HEK293 (cell line): ENCODE measurements around the gene ECD.
A peak's percentile ranks its signal among the peaks of the same experiment; 100 is the strongest.

Experiments
- GLI4 ChIP-seq: fragments of 450-650 bp; formaldehyde crosslinking; IDR thresholded peaks from 2 replicates; pipeline ENCODE4 v1.5.1; 2016; ENCODE audit warnings: missing biosample characterization, missing genetic modification characterization
- KLF10 ChIP-seq: fragments of 450-650 bp; IDR thresholded peaks from 2 replicates; pipeline ENCODE4 v1.5.1; 2018; ENCODE audit warnings: missing biosample characterization, mild to moderate bottlenecking, missing genetic modification characterization
- OVOL3 ChIP-seq: fragments of 450-650 bp; formaldehyde crosslinking; IDR thresholded peaks from 2 replicates; pipeline ENCODE4 v1.5.1; 2016; ENCODE audit warnings: missing biosample characterization, missing genetic modification characterization
- SALL2 ChIP-seq: fragments of 450-650 bp; formaldehyde crosslinking; IDR thresholded peaks from 2 replicates; pipeline ENCODE4 v1.5.0; 2017; ENCODE audit warnings: missing biosample characterization, mild to moderate bottlenecking, missing genetic modification characterization, borderline replicate concordance
- SP2 ChIP-seq: fragments of 450-650 bp; formaldehyde crosslinking; IDR thresholded peaks from 2 replicates; pipeline ENCODE4 v1.5.1; 2016; ENCODE audit warnings: missing biosample characterization, missing genetic modification characterization
- SP3 ChIP-seq: fragments of 450-650 bp; formaldehyde crosslinking; IDR thresholded peaks from 2 replicates; pipeline ENCODE4 v1.5.1; 2016; ENCODE audit warnings: missing biosample characterization, missing genetic modification characterization
- ZBTB20 ChIP-seq: fragments of 450-650 bp; formaldehyde crosslinking; IDR thresholded peaks from 2 replicates; pipeline ENCODE4 v1.5.1; 2016; ENCODE audit warnings: missing biosample characterization, missing genetic modification characterization
- ZBTB7A ChIP-seq: fragments of 450-650 bp; formaldehyde crosslinking; IDR thresholded peaks from 2 replicates; pipeline ENCODE4 v1.5.1; 2016; ENCODE audit warnings: low read depth, missing biosample characterization, missing genetic modification characterization
- ZBTB8A ChIP-seq: fragments of 450-650 bp; formaldehyde crosslinking; IDR thresholded peaks from 2 replicates; pipeline ENCODE4 v1.5.1; 2016; ENCODE audit warnings: missing biosample characterization, missing genetic modification characterization
- ZNF155 ChIP-seq: fragments of 450-650 bp; formaldehyde crosslinking; IDR thresholded peaks from 2 replicates; pipeline ENCODE4 v1.5.1; 2016; ENCODE audit warnings: missing biosample characterization, missing genetic modification characterization
- ZNF19 ChIP-seq: fragments of 450-650 bp; formaldehyde crosslinking; IDR thresholded peaks from 2 replicates; pipeline ENCODE4; 2016; ENCODE audit warnings: missing biosample characterization, missing genetic modification characterization, low read depth
- ZNF23 ChIP-seq: fragments of 450-650 bp; formaldehyde crosslinking; IDR thresholded peaks from 2 replicates; pipeline ENCODE4 v1.5.1; 2016; ENCODE audit warnings: missing biosample characterization, missing genetic modification characterization, borderline replicate concordance
- ZNF302 ChIP-seq: fragments of 450-650 bp; formaldehyde crosslinking; IDR thresholded peaks from 2 replicates; pipeline ENCODE4 v1.5.1; 2016; ENCODE audit warnings: missing biosample characterization, missing genetic modification characterization, low read depth
- ZNF324 ChIP-seq: fragments of 450-650 bp; formaldehyde crosslinking; IDR thresholded peaks from 2 replicates; pipeline ENCODE4 v1.5.1; 2016; ENCODE audit warnings: missing biosample characterization, missing genetic modification characterization
- ZNF404 ChIP-seq: fragments of 450-650 bp; formaldehyde crosslinking; IDR thresholded peaks from 2 replicates; pipeline ENCODE4 v1.5.1; 2017; ENCODE audit warnings: missing biosample characterization, missing genetic modification characterization
- ZNF473 ChIP-seq: fragments of 450-650 bp; formaldehyde crosslinking; IDR thresholded peaks from 2 replicates; pipeline ENCODE4 v1.5.1; 2017; ENCODE audit warnings: missing biosample characterization, missing genetic modification characterization
- ZNF548 ChIP-seq: fragments of 450-650 bp; formaldehyde crosslinking; IDR thresholded peaks from 2 replicates; pipeline ENCODE4 v1.5.1; 2016; ENCODE audit warnings: missing biosample characterization, missing genetic modification characterization
- ZNF549 ChIP-seq: fragments of 450-650 bp; IDR thresholded peaks from 2 replicates; pipeline ENCODE4 v1.5.1; 2018; ENCODE audit warnings: missing biosample characterization, missing genetic modification characterization, mild to moderate bottlenecking, inconsistent platforms, moderate library complexity
- ZNF623 ChIP-seq: fragments of 450-650 bp; formaldehyde crosslinking; IDR thresholded peaks from 2 replicates; pipeline ENCODE4 v1.5.1; 2016; ENCODE audit warnings: missing biosample characterization, missing genetic modification characterization
- ZNF626 ChIP-seq: fragments of 450-650 bp; sonication (Bioruptor Pico); formaldehyde crosslinking; IDR thresholded peaks from 2 replicates; pipeline ENCODE4 v1.5.1; 2018; ENCODE audit warnings: missing biosample characterization, missing genetic modification characterization, inconsistent platforms
- ZNF658 ChIP-seq: fragments of 450-650 bp; formaldehyde crosslinking; IDR thresholded peaks from 2 replicates; pipeline ENCODE4; 2016; ENCODE audit warnings: missing biosample characterization, missing genetic modification characterization
- ZNF785 ChIP-seq: fragments of 450-650 bp; formaldehyde crosslinking; IDR thresholded peaks from 2 replicates; pipeline ENCODE4 v1.5.1; 2016; ENCODE audit warnings: missing biosample characterization, missing genetic modification characterization
- TF ChIP-seq, protein P1 (sequence below): fragments of 450-650 bp; formaldehyde crosslinking; IDR thresholded peaks from 2 replicates; pipeline ENCODE4 v1.5.1; 2016; ENCODE audit warnings: missing biosample characterization, missing genetic modification characterization, low read depth
- TF ChIP-seq, protein P2 (sequence below): fragments of 450-650 bp; formaldehyde crosslinking; IDR thresholded peaks from 2 replicates; pipeline ENCODE4 v1.5.1; 2017; ENCODE audit warnings: missing biosample characterization, missing genetic modification characterization
- TF ChIP-seq, protein P3 (sequence below): fragments of 450-650 bp; formaldehyde crosslinking; optimal IDR thresholded peaks from 2 replicates; pipeline ENCODE3; 2016; ENCODE audit warnings: missing biosample characterization, mild to moderate bottlenecking, missing genetic modification characterization
- TF ChIP-seq, protein P4 (sequence below): fragments of 450-650 bp; formaldehyde crosslinking; IDR thresholded peaks from 2 replicates; pipeline ENCODE4 v1.5.1; 2016; ENCODE audit warnings: missing biosample characterization, missing genetic modification characterization
- TF ChIP-seq, protein P5 (sequence below): fragments of 450-650 bp; formaldehyde crosslinking; conservative IDR thresholded peaks from 2 replicates; pipeline ENCODE4 v1.5.1; 2016; ENCODE audit warnings: low read depth, missing biosample characterization, missing genetic modification characterization
- TF ChIP-seq, protein P6 (sequence below): fragments of 450-650 bp; formaldehyde crosslinking; IDR thresholded peaks from 2 replicates; pipeline ENCODE4 v1.5.1; 2016; ENCODE audit warnings: missing biosample characterization, missing genetic modification characterization

The ECD gene

DNA sequence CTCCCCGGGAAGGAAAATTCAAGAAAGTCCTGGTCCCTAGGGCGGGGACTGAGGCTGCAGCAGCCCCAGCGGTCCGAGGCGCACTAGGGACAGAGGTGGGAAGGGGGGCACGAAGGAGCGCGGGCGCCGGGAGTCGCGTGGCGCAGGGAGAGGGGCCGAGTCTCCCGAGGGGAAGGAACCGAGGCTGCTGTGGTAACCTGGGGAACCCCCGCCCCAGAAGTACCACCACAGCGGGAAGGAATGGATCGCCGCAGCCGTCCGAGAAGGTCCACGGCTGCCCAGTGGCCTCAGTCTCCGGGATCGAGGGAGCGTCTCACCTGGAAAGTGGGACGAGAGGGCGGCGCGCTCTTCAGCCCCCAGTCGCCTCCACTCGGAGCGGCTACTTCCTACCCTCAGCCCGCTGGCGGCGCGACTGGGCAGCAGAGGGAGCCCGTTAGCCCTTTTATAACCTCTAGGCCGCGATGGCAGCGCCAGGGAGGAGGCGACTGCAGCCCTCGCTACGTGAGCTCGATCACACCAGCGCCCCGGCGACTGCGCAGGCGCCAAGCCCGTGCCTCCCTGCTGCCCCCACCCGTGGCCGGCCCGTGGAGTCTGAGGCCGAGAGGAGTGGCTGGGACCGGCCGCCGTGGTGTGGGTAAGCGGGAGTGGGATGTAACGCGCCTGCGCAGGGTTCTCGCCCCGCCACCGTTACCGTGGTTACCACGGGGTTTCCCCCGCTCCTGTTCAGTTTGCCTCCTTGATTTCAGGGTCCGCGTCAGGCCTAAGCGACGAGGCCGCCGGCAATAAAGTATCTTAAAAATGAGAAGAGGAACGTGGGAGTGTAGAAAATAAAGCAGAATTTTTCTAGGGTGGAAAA lies 71.1 kb downstream of the ECD start, which contains the start of gene P4HA1 (continued):
- TF ChIP-seq, protein P1, sequence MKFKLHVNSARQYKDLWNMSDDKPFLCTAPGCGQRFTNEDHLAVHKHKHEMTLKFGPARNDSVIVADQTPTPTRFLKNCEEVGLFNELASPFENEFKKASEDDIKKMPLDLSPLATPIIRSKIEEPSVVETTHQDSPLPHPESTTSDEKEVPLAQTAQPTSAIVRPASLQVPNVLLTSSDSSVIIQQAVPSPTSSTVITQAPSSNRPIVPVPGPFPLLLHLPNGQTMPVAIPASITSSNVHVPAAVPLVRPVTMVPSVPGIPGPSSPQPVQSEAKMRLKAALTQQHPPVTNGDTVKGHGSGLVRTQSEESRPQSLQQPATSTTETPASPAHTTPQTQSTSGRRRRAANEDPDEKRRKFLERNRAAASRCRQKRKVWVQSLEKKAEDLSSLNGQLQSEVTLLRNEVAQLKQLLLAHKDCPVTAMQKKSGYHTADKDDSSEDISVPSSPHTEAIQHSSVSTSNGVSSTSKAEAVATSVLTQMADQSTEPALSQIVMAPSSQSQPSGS (tag by site-specific recombination) = no peak
- TF ChIP-seq GLI4 (tag by site-specific recombination) (0 out of 2 replicates have a peak, but pooled peaks have one; percentile 60), ZBTB8A (tag by site-specific recombination) (peak; percentile 98), ZNF473 (tag by site-specific recombination) (no peak), SALL2 (tag by site-specific recombination) (no peak), ZNF302 (no peak), ZNF548 (tag by site-specific recombination) (no peak), ZNF549 (no peak), ZNF626 (tag by site-specific recombination) (no peak), ZNF623 (tag by site-specific recombination) (0 out of 2 replicates have a peak, but pooled peaks have one; percentile 16), ZNF785 (peak; percentile 95), ZBTB20 (peak; percentile 80; the same call in 1 of the 2 replicates), KLF10 (tag by site-specific recombination) (no peak; the same call in 1 of the 2 replicates), ZNF658 (no peak), ZNF19 (tag by site-specific recombination) (no peak), ZBTB7A (tag by site-specific recombination) (peak; percentile 89), ZNF23 (no peak), ZNF155 (tag by site-specific recombination) (no peak), OVOL3 (tag by site-specific recombination) (no peak), ZNF404 (tag by site-specific recombination) (no peak), SP2 (tag by site-specific recombination) (peak; percentile 38), ZNF324 (tag by site-specific recombination) (peak; percentile 53; the same call in 1 of the 2 replicates), SP3 (tag by site-specific recombination) (peak; percentile 54; the same call in 1 of the 2 replicates)
- TF ChIP-seq, protein P2, sequence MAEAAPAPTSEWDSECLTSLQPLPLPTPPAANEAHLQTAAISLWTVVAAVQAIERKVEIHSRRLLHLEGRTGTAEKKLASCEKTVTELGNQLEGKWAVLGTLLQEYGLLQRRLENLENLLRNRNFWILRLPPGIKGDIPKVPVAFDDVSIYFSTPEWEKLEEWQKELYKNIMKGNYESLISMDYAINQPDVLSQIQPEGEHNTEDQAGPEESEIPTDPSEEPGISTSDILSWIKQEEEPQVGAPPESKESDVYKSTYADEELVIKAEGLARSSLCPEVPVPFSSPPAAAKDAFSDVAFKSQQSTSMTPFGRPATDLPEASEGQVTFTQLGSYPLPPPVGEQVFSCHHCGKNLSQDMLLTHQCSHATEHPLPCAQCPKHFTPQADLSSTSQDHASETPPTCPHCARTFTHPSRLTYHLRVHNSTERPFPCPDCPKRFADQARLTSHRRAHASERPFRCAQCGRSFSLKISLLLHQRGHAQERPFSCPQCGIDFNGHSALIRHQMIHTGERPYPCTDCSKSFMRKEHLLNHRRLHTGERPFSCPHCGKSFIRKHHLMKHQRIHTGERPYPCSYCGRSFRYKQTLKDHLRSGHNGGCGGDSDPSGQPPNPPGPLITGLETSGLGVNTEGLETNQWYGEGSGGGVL (tag by site-specific recombination) = peak; percentile 49
- TF ChIP-seq, protein P3, sequence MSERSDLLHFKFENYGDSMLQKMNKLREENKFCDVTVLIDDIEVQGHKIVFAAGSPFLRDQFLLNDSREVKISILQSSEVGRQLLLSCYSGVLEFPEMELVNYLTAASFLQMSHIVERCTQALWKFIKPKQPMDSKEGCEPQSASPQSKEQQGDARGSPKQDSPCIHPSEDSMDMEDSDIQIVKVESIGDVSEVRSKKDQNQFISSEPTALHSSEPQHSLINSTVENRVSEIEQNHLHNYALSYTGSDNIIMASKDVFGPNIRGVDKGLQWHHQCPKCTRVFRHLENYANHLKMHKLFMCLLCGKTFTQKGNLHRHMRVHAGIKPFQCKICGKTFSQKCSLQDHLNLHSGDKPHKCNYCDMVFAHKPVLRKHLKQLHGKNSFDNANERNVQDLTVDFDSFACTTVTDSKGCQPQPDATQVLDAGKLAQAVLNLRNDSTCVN (tag by site-specific recombination) = peak; percentile 86
- TF ChIP-seq, protein P4, sequence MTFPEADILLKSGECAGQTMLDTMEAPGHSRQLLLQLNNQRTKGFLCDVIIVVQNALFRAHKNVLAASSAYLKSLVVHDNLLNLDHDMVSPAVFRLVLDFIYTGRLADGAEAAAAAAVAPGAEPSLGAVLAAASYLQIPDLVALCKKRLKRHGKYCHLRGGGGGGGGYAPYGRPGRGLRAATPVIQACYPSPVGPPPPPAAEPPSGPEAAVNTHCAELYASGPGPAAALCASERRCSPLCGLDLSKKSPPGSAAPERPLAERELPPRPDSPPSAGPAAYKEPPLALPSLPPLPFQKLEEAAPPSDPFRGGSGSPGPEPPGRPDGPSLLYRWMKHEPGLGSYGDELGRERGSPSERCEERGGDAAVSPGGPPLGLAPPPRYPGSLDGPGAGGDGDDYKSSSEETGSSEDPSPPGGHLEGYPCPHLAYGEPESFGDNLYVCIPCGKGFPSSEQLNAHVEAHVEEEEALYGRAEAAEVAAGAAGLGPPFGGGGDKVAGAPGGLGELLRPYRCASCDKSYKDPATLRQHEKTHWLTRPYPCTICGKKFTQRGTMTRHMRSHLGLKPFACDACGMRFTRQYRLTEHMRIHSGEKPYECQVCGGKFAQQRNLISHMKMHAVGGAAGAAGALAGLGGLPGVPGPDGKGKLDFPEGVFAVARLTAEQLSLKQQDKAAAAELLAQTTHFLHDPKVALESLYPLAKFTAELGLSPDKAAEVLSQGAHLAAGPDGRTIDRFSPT = peak; percentile 92
- TF ChIP-seq, protein P5, sequence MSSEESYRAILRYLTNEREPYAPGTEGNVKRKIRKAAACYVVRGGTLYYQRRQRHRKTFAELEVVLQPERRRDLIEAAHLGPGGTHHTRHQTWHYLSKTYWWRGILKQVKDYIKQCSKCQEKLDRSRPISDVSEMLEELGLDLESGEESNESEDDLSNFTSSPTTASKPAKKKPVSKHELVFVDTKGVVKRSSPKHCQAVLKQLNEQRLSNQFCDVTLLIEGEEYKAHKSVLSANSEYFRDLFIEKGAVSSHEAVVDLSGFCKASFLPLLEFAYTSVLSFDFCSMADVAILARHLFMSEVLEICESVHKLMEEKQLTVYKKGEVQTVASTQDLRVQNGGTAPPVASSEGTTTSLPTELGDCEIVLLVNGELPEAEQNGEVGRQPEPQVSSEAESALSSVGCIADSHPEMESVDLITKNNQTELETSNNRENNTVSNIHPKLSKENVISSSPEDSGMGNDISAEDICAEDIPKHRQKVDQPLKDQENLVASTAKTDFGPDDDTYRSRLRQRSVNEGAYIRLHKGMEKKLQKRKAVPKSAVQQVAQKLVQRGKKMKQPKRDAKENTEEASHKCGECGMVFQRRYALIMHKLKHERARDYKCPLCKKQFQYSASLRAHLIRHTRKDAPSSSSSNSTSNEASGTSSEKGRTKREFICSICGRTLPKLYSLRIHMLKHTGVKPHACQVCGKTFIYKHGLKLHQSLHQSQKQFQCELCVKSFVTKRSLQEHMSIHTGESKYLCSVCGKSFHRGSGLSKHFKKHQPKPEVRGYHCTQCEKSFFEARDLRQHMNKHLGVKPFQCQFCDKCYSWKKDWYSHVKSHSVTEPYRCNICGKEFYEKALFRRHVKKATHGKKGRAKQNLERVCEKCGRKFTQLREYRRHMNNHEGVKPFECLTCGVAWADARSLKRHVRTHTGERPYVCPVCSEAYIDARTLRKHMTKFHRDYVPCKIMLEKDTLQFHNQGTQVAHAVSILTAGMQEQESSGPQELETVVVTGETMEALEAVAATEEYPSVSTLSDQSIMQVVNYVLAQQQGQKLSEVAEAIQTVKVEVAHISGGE = peak; percentile 23; the same call in 1 of the 2 replicates
- TF ChIP-seq, protein P6, sequence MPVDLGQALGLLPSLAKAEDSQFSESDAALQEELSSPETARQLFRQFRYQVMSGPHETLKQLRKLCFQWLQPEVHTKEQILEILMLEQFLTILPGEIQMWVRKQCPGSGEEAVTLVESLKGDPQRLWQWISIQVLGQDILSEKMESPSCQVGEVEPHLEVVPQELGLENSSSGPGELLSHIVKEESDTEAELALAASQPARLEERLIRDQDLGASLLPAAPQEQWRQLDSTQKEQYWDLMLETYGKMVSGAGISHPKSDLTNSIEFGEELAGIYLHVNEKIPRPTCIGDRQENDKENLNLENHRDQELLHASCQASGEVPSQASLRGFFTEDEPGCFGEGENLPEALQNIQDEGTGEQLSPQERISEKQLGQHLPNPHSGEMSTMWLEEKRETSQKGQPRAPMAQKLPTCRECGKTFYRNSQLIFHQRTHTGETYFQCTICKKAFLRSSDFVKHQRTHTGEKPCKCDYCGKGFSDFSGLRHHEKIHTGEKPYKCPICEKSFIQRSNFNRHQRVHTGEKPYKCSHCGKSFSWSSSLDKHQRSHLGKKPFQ (tag by site-specific recombination) = peak; percentile 98
